ENCODE measurements around the gene MTX1. TPM values are rescaled to one million over a fixed set of nuclear protein-coding genes. Genes with fewer than 3 reads are reported as not detected.
"Not testable (repeated sequence)": the region's sequence is repeated elsewhere in the genome, so short reads cannot be mapped to it uniquely, and the experiment has no call there.

The MTX1 gene
- total RNA-seq, 1 donor from 2014 or later = 23.9 TPM

- no peak for DNase-seq (ENCODE audit: low spot score in 2 of 2)
- Histone ChIP-seq H3K4me3 (peak overlapping the region; percentile 69 to 80), H3K9me3 (no peaks in the 10 kb centered on the region), H3K27ac (peak overlapping the region; percentile 83 to 92), H3K36me3 (peaks cover 11% of the 10 kb centered on the region in 2 donors), H3K27me3 (no peaks in the 10 kb centered on the region), H3K4me1 (peaks cover 3 to 28% of the 10 kb centered on the region in 2 donors)
- no peak for TF ChIP-seq CTCF (IDR thresholded peaks at IDR 0.05)
- intact Hi-C loops (cut with DNase I) = no loop called here
These were observed 34.4 kb downstream of the MTX1 start for GRCh38 chr1:155242805-155243358.

- peaks cover 3 to 28% of the 10 kb centered on the region in 2 donors for H3K4me1 ChIP-seq
- peak overlapping the region; percentile 69 to 80 for H3K4me3 ChIP-seq
- peaks cover 15 to 17% of the 10 kb centered on the region in 2 donors for H3K36me3 ChIP-seq
- intact Hi-C loops (cut with DNase I) = loop anchor here (1.0 to 2.0 kb wide), 3 partner anchors 18 to 319 kb away; partner anchors contain the start of gene THBS3
- no peaks in the 10 kb centered on the region for H3K9me3 ChIP-seq
- peak; percentile 97 to 99 for DNase-seq (ENCODE audit: low spot score in 2 of 2)
- no peaks in the 10 kb centered on the region for H3K27me3 ChIP-seq
- H3K27ac ChIP-seq = peak overlapping the region; percentile 83 to 92
- peak; percentile 27 to 99 (median 58) for TF ChIP-seq CTCF (IDR thresholded peaks at IDR 0.05)
These were observed 36.1 kb downstream of the MTX1 start for GRCh38 chr1:155244368-155245162.

GRCh38 chr1:155245163-155245524, 36.6 kb downstream of the MTX1 start:
- DNase-seq (ENCODE audit: low spot score in 2 of 2) = no peak
- peak overlapping the region; percentile 83 to 92 for H3K27ac ChIP-seq
- intact Hi-C loops (cut with DNase I) = loop anchor here (2.0 kb wide), 1 partner anchor 18 kb away; no protein-coding TSS in a partner anchor
- peaks cover 3 to 30% of the 10 kb centered on the region in 2 donors for H3K4me1 ChIP-seq
- TF ChIP-seq CTCF (IDR thresholded peaks at IDR 0.05) = no peak
- peak overlapping the region; percentile 69 to 80 for H3K4me3 ChIP-seq
- H3K9me3 ChIP-seq = no peaks in the 10 kb centered on the region
- no peaks in the 10 kb centered on the region for H3K27me3 ChIP-seq
- peaks cover 15 to 17% of the 10 kb centered on the region in 2 donors for H3K36me3 ChIP-seq

DNA sequence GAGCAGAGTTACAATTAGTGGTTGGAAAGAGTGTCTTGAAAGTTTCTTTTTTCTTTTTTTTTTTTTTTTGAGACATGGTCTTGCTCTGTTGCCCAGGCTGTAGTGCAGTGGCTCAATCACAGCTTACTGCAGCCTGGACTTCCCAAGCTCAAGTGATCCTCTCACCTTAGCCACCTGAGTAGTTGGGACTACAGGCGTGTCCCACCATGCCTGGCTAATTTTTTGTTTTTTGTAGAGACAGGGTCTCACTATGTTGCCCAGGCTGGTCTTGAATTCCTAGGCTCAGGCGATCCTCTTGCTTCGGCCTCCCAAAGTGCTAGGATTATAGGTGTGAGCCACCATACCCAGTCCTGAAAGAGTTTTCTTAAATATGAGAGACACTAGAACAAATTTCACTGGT, 38.3 kb downstream of the MTX1 start:
- Histone ChIP-seq H3K4me1 (peaks cover 5 to 28% of the 10 kb centered on the region in 2 donors), H3K36me3 (peaks cover 15 to 17% of the 10 kb centered on the region in 2 donors)
- H3K27ac ChIP-seq; DNase-seq (ENCODE audit: low spot score in 2 of 2); intact Hi-C loops (cut with DNase I); H3K27me3 ChIP-seq; H3K9me3 ChIP-seq; H3K4me3 ChIP-seq: not testable (repeated sequence)

DNA sequence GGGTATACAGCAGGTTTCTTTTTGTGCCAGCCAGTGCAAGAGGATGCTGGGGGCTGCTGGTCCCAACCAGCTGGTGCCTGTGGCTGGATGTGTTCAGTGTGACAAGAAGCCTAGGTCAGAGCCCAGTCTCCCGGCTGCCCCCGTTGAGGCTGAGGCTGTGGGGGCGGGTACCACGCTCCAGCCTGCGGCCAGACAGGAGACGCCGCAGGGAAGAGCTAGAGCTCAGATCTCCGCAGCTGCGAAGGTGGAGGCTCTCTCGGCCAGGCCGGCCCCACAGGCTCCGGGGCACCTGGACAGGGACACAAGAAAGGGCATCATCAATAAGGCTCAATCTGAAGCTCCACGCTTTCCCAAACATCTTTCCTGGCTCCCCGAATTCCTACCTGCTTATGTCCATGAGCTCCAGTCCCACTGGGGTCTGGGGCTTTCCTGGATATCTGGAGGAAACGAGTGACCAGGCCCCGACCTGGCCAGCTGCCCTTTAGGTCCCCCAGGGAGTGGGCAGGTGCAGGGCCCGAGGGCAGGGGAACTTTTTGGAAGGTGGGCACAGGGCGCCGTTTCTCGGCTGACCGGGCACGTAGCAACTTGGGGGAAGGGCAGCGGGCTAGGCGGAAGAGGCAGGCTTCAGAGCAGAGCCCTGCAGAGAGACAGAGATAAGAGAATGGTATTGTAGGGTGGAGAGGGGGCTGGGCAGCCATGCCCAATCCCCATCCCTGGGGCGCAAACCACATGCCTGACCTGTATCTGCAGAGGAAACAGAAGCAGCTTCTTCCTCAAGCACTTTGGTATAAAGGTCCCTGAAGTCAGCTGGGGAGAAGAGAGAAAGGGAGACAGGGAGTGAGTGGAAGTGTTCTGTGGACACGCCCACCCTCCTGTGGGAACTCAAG, 39.4 kb downstream of the MTX1 start:
- H3K4me1 ChIP-seq = peaks cover 5 to 23% of the 10 kb centered on the region in 2 donors
- peaks cover 15 to 17% of the 10 kb centered on the region in 2 donors for H3K36me3 ChIP-seq
- no peaks in the 10 kb centered on the region for H3K27me3 ChIP-seq
- intact Hi-C loops (cut with DNase I) = no loop called here
- DNase-seq (ENCODE audit: low spot score in 2 of 2) = no peak
- H3K4me3 ChIP-seq = no peak overlapping the region
- no peak for TF ChIP-seq CTCF (IDR thresholded peaks at IDR 0.05)
- no peak overlapping the region for H3K27ac ChIP-seq
- no peaks in the 10 kb centered on the region for H3K9me3 ChIP-seq

All from ascending aorta (tissue), 2 donors.